NCI-H2227 (cell line): ENCODE measurements around the gene THAP8.

Source experiments
- DNase-seq: peaks from one replicate; lab custom pipeline; 2025; ENCODE audit not compliant: unreplicated experiment; lab: John Stamatoyannopoulos, UW

Gene THAP8

DNA sequence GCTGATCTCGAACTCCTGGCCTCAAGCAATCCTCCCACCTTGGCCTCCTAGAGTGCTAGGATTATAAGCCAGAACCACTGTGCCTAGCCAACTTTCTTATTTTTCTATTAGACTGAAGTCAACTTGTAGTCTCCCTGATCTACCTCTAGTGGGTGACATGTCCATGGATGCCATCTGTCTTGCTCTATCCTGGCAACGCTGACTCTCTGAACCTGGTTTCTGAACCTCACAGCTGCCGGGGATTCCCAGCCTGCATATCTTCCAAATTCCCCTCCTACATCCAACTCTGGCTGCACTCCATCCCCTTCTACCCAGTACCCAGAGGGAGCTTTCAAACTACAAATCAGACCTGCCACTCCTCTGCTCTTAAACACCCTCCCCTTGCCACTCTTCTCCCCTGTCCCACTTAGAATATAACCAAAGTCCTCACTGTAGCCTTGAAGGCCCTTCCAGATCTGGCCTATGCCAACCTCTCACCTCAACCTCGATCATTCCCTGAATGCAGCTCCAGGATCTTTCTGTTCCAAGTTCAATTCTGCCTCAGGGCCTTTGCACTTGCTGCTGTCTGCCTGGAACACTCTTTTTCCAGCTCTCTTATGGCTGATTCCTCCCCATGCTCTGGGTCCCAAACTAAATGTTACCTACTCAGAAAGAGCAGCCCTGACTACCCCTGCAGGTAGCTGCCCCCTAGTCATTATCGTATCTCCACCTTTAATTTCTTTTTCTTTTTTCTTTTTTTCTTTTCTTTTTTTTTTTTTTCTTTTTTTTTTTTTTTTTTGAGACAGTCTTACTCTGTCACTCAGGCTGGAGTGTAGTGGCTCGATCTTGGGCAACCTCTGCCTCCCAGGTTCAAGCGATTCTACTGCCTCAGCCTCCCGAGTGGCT lies 23.6 kb downstream of the THAP8 start:
- no peak for DNase-seq

DNA sequence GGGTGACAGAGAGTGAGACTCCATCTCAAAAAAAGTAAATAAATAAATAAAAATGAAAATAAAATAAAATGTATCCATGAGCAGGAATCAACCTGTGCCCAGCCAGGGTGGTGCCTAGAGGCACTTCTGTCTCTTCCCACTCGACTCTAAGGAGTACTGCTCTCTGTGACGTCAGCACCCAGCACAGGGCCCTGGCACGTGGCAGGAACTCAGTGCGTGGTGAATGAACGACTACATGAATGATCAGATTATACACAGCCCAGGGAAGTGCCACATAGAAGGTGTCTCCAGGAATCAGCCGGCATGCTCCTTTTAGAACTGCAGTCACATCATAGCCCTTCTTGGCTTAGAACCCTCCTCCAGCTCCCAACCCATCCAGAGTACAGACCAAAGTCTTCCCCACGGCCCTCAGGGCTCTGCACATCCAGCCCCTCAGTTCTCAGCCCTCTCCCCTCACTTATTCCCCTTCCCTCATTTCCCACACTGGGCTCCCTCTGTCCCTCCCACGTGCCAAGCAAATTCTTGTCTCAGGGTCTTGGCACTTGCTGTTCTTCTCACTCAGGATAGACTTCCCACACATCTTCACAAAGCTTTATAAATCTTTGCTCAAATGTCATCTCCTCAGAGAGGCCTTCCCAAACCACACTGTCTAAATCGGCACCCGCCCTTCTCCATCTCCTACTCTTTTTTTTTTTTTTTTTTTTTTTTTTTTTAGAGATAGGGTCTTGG lies 25.6 kb downstream of the THAP8 start:
- DNase-seq, result no peak

DNA sequence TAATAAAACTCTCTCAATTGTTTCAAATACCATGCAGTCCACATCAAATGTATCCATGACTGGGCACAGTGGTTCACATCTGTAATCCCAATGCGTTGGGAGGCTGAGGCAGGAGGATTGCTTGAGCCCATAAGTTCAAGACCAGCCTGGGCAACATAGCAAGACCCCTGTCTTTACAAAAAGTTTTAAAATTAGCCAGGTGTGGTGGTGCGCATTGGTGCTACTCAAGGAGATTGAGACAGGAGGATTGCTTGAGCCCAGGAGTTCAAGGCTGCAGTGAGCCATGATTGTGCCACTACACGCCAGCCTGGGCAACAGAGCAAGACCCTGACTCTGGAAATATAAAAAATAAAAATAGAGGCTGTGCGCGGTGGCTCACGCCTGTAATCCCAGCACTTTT lies 26.4 kb downstream of the THAP8 start:
- DNase-seq, result no peak

DNA sequence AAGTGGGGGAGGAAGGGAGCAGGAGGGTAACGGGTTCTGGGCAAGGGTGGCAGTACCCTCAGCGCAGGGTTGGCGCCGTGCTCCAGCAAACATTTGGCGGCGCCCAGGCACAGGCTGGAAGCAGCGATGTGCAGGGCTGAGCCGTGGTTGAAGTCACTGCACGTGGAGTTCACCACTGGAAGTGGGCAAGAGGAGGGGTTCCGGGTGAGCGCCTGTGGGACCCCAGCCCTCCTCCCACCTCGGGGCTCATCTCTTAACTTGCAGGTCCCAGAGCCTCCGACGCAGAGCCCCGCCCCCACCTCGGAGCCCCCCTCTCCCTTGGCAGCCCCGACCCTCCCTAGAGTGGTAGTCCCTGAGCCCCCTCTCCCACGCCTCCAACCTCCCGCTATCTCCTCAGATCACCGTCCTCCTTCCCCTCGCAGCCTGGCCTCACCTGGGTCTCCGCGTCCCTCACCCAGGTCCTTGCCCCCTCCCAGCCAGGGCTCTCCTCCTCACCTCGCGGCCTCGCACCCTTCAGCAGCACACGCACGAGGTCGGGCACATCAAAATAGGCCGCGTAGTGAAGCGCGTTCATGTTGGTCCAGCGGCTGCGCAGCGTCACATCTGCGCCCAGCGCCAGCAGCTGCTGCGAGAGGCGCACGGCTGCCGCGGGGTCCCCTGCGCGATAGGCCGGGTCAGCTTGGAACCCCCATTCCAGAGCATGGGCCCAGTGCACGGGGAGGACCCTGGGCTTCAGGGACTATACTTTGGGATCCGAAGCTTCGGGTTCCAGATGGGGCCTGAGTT lies 27.8 kb downstream of the THAP8 start:
- DNase-seq, result no peak

DNA sequence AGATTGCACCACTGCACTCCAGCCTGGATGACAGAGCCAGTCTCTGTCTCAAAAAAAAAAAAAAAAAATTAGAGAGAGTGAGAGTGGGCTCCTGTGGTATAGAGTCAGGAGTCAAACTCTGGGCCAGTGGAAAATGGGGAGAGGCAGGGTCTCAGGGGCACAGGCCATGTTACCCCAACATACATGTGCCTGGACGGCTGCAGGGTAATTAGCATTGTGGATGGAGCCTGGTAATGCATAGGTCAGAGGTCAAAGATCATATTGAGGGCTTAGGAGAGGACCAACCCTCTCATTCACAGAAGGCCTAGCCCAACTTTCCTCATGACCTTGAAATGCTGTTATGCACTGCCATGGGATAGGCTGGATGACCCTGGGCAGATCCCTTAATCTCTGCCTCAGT lies 28.5 kb downstream of the THAP8 start:
- DNase-seq, result no peak

DNA sequence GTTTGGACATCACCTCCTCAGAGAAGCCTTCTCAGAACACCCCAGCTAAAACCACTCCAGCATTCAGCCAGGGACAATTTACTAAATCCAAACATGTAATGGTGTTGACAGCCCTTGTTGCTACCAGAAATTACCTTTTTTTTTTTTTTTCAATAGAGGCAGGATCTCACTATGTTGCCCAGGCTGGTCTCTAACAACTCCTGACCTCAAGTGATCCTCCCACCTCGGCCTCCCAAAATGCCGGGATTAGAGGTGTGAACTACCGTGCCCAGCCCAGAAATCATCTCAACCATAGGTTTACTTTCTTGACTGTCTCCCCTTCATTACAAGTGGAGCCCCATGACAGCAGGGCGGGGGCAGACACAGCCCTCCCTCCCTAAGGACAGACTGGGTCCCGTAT lies 30.7 kb downstream of the THAP8 start:
- DNase-seq, result no peak

DNA sequence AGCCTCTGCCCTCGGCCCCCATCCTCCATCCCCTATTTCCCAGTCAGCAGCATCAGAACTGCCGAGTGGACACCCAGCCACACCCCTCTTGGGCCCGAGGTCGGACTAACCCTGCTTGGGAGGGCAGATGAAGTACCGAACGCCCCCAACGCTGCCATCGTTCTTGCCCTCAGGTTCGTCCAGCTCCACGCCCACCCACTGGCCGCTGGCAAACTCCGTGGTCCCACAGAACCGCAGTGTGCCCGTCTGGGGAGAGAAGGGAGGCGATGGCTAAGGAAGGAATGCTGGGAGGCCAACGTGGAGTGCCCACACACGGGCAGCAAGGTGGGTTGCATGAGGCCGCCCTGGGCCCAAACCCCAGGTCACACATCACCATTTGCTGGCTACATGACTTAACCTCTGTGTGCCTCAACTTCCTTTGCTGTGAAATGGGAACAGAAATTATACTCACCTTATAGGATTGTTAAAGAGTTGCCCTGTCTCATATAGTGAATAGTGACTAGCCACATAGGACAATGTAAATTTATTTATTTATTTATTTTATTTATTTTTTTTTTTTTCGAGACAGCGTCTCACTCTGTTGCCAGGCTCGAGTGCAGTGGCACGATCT lies 34.9 kb downstream of the THAP8 start:
- no peak for DNase-seq

DNA sequence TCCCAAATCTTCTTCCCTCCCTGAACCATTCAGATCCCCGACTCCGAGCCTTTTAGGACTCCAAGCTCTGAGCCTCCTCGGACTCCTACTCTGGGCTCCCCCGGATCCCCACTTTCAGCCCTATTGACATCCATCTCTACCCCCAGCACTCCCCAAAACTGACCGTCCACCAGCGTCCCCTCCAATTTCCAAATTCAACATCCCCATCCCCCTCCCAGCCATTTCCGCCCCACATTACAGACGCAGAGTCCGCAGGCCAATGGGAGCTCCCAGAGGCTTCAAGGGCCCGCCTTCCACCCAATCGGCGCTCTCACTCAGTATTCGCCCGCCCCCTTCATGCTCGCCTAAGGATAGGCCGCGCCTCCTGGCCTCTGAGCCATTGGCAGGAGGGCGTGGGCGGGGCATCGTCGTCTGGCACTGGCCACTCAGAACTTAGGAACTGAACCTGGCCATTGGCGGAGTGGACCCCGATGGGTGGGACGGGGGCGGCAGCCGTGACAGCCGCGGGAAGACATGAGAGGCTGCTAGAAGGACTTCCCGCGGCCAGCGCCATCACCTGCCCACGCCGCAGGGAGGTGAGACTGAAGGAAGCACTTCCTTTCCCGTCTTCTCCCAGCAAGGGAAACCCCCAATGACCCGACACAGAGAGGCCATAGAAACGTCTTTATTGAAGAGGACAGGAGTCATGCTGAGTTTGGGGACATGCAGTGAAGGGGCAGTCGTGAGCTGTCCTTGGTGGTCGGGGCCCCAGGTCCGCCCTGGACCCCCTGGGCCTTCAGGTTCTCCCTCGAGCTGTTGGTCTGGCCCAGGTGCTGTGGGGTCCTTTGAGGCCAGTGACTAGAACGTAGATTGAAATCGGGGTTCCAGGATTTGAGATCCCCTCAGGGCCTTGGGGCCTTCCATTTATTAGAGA lies 39.8 kb downstream of the THAP8 start, which contains the start of gene ALKBH6:
ALKBH6 (minus strand) TSS at position 202 of the 913 bp plus-strand sequence. CDS start 816 bp downstream, outside the sequence.
- peak; percentile 100 for DNase-seq

DNA sequence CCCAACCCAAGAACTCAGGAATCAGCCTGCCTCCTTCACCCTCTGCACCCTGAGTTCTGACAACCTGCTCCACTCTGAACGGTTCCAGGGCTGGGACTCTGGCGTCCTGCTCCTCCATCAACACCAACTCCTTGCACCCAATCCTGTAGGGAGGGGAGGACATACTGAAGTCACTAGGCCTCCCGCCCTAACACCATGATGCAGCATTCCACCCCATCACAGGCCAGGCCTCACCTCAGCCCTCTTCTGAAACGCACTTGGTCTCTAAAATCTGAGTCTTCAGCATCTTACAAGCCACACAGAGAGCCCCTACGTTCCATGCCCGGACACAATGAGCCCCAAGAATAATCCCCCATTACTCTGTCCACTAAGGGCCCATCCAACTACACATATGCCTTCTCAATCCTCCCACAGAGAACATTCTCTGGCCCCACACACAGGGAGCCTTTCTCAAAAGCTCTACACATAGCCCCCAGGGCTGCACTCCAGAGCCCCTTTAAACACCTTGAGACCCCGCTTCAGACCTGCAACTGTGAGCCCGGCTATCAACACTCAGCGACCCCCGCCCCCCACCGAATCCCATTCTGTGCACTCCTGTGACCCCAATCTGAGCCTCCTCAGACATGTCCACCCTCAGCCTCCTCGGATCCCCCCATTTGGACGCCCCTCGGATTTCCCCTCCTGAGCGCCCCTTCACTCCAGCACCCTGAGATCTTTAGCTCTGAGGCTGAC lies 40.6 kb downstream of the THAP8 start:
- DNase-seq, result no peak

DNA sequence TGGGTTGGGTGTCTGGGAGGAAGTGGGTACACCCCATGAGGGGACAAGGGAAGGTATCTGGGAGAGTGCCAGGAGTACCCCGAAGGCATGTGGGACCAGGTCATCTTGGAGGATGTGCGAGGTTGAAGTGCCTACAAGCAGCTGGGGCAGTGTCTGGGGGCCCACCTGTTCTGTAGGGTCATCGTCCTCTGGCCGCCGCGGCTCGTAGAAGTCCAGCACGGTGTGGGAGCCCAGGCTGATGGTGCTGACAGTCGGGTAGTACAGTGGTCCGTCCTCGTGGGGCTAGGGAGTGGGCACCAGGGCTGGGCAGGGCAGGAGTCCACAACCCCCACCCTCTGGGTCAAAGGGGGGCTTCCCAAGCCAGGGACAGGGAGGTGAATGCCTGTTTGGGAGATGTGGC lies 43.7 kb downstream of the THAP8 start:
- no peak for DNase-seq

DNA sequence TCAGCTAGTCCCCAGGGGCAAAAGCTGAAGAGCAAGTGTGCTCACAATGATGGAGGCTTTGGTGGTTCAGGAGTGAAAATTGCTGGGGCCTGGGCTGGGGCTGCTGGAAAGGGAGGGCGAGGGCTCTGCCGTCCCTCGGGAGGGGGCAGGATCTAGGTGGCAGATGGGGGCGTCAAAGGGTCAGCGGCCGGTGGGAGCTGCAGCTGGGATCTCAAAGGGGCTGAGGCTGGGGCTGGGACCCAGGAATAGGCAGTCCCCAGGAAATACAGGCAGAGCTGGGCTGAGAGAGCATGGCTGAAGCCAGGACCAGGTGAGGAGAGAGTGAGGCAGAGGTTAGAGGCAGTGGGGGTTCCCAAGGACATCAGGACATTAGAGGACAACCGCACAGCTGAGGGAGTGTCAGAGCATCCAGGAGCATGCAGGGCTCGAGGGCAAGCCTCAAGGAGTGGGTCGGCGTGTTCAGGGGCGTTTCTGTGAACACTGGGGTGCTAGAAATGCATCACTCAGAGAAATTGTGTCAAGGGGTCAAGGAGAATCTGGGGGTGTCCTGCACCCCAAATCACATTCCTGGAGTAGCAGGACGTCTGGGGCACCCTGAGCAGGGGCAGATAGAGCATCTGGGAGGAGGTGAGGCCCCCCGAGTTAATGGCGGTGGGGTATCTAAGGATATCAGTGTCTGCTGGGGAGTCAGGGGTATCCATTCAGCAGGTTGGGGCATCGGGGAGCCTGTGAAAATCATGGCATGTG lies 44.3 kb downstream of the THAP8 start:
- DNase-seq, result no peak

DNA sequence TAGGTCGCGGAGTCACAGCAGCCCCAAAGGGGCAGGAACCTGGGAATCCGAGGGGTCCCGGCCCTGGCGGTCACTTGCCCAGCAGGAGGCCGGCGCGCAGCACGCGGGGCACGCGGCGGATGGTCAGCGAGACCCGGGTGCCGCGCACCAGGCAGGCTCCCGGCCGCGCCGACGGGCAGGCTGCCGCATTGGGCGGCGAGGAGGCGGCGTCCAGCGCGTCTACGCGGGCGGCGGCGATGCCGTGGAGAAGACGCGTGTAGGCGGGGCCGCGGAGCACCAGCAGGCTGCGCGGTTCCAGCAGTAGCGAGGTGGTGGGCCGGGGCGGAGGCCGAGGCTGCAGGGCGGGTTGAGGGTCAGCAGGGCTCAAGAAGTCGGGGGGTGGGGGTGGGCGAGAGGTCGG lies 44.9 kb downstream of the THAP8 start:
- DNase-seq, result peak; percentile 98

DNA sequence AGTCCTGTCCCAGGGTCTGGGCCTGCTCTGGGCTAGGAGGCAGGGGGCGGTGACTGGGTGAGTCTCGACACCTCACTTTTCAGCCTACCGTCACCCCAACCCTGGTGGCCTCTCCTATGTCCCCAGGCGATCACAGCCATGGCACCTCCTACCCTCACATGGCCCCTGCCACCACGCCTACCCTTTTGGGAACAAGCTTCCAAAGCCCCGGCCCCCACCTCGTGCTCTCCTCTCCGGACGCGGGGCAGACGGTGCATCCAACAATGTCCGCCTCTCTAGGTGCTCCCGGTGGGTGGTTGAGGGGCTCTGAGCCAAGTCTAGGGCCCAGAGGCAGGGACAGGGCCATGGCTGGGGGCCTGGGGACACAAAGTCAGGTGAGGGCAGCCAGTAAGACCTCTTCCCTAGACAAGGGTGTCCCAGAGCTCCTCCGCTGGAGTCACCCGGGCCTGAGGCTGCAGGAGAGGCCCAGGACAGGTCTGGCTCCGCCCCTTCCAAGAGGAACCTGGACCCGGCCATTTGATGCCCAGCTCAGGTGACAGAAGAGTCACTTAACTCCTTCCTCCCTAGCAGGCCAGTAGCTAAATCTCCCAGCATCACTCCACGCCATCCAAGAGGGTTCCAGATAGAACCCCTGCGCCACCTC lies 45.6 kb downstream of the THAP8 start, which contains the start of gene SYNE4:
SYNE4 (minus strand) TSS at position 478 of the 643 bp plus-strand sequence; CDS start at position 346, 132 bp downstream.
- peak; percentile 68 for DNase-seq

DNA sequence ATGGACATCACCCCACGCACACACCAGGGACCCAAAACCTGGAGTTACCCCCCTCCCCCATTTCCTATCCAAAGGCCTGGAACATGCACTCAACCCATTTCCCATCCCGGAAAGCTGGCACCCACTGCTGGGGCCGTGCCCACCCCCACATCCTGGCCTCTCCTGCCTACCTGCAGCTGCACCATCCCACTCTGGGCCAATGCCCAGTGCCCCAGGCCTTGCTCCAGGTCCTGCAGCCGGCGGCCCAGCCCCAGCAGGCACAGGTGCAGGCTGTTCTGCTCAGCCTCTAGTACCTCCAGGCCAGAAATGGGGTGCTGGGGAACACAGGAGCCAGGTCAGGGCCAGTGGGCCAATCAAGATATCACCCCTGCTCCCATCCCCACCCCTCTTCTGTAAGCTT lies 47.1 kb downstream of the THAP8 start:
- no peak for DNase-seq

DNA sequence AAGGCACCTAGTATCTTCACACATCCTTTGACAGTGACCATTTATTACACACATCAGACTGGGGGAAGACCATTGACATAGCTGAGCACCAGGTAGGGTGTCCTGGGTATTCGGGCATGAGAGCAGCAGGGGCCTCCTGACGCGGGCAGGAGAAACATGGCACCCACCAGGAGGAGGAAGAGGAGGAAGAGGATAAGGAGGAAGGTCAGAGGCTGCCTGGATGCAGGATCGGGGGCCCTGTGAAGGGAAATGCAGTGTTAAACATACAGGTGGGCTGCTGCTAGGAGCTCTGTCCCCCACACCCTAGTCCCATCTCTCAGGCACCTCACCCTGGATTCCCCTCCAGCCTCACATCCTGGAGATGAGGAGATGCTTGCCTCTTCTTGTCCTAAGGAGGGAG lies 50.8 kb downstream of the THAP8 start:
- DNase-seq, result no peak

DNA sequence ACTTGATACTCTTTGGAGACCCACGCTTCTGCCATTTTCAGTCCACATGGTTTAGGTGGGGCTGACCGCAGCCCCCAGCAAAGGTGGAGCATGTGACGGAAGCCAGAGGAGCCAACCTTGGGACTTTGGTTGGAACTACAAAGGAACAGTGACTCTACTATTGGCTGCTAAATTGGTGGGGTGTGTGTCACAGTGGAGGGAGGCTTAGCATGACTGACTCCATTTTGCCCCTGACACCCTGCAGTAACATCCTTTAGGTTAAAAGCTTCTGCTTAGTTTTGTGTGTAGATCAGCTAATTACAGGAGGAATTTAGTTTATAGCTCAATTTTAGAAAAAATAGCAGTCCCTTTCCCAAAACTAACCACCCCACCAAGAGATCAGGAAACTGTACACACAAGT lies 52.5 kb downstream of the THAP8 start:
- no peak for DNase-seq

DNA sequence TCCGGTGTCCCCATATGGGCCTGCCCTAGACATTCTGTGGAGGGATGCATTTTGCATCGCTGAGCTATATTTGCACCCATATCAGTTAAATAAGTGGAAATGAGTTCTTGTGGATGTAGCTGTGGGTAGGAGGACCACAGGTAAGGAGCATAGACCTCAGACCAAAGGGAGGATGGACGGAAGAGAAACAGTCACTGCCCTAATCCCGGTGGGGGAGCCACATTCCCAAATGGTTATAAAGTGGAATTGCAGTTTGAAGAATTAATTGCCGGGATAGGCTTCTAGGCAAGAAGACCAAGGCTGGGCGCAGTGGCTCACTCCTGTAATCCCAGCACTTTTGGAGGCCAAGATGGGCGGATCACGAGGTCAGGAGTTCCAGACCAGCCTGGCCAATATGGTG lies 57.3 kb downstream of the THAP8 start:
- no peak for DNase-seq
